ENCODE results near the gene SH2D6.

GRCh38 chr2:85405201-85406059 lies 13.1 kb upstream of the SH2D6 start:
- TF ChIP-seq CTCF (conservative IDR thresholded peaks at IDR 0.05), result no peak
- TF ChIP-seq EZH2 (IDR thresholded peaks at IDR 0.05; ENCODE audit: low read depth), result no peak
